DND-41 (cell line): ENCODE measurements around the gene BFSP2.

Experiments used
- ATAC-seq: fragments of 200-7000 bp; cut with Tn5 transposase; 3 replicates; pipeline ENCODE4 v1.9.1; 2021; ENCODE audit warnings: low read depth; ENCODE audit not compliant: insufficient read depth
- DNase-seq: peaks from one replicate; pipeline ENCODE4 v3.0.0-alpha.2; 2020
- H2AFZ ChIP-seq: 2 replicates; pipeline ENCODE4 v1.6.0; 2012; ENCODE audit warnings: low read depth, low read length
- H3K27ac ChIP-seq: 2 replicates; pipeline ENCODE4 v1.5.1; 2012; ENCODE audit warnings: low read length, inconsistent platforms
- H3K27me3 ChIP-seq: fragments of 200-600 bp; sonication (generic); 2 replicates; pipeline ENCODE4 v1.6.0; 2012; ENCODE audit warnings: low read length, mild to moderate bottlenecking, inconsistent platforms; ENCODE audit not compliant: insufficient read depth, poor library complexity
- H3K36me3 ChIP-seq: 2 replicates; pipeline ENCODE4 v1.5.1; 2012; ENCODE audit warnings: low read length, inconsistent platforms; ENCODE audit not compliant: insufficient read depth
- H3K4me1 ChIP-seq: 2 replicates; pipeline ENCODE4 v1.5.1; 2012; ENCODE audit warnings: mild to moderate bottlenecking, low read length; ENCODE audit not compliant: insufficient read depth
- H3K4me2 ChIP-seq: 2 replicates; pipeline ENCODE4 v1.6.0; 2012; ENCODE audit warnings: mild to moderate bottlenecking, moderate library complexity, low read length, inconsistent platforms; ENCODE audit not compliant: insufficient read depth
- H3K4me3 ChIP-seq, 2 experiments: fragments of 200-600 bp in 1 of 2; shearing (Covaris generic) in 1 of 2; 2 replicates each; pipeline ENCODE4 v1.5.1; 2012 to 2016; ENCODE audit warnings: inconsistent platforms in 2 of 2, low read length in 2 of 2, mild to moderate bottlenecking in 2 of 2, low read depth in 1 of 2, moderate library complexity in 1 of 2
- H3K79me2 ChIP-seq: 2 replicates; pipeline ENCODE4 v1.6.0; 2012; ENCODE audit warnings: low read length, inconsistent platforms; ENCODE audit not compliant: insufficient read depth
- H3K9ac ChIP-seq: 2 replicates; pipeline ENCODE4 v1.6.0; 2012; ENCODE audit warnings: low read depth, mild to moderate bottlenecking, inconsistent platforms, low read length, moderate library complexity
- H3K9me3 ChIP-seq: 2 replicates; pipeline ENCODE4 v1.5.1; 2012; ENCODE audit warnings: low read length, moderate library complexity, mild to moderate bottlenecking, inconsistent platforms; ENCODE audit not compliant: insufficient read depth, severe bottlenecking
- H4K20me1 ChIP-seq: 2 replicates; pipeline ENCODE4 v1.6.0; 2012; ENCODE audit warnings: low read length; ENCODE audit not compliant: insufficient read depth
- CTCF ChIP-seq: IDR thresholded peaks from 2 replicates; pipeline ENCODE4 v1.5.1; 2012; ENCODE audit warnings: borderline replicate concordance, low read length, moderate library complexity, mild to moderate bottlenecking; ENCODE audit not compliant: poor library complexity, severe bottlenecking; ENCODE audit errors: extremely low read depth
- EZH2 ChIP-seq: IDR thresholded peaks from 3 replicates; pipeline ENCODE4 v1.6.1; 2012; ENCODE audit warnings: borderline replicate concordance, low read depth, mild to moderate bottlenecking, moderate library complexity, low read length, inconsistent platforms; ENCODE audit not compliant: severe bottlenecking

The BFSP2 gene

GRCh38 chr3:133447750-133448477 is 48.1 kb downstream of the BFSP2 start:
- Histone ChIP-seq H3K9ac (no peak overlapping the region), H2AFZ (no peak overlapping the region), H3K27me3 (peaks cover 5% of the 10 kb centered on the region), H3K4me1 (no peaks in the 10 kb centered on the region), H3K36me3 (no peaks in the 10 kb centered on the region), H4K20me1 (no peaks in the 10 kb centered on the region), H3K4me3 (no peak overlapping the region), H3K9me3 (no peaks in the 10 kb centered on the region), H3K27ac (no peak overlapping the region), H3K79me2 (no peaks in the 10 kb centered on the region), H3K4me2 (no peak overlapping the region)
- no peak for DNase-seq
- TF ChIP-seq CTCF (no peak), EZH2 (no peak)
- no peak for ATAC-seq

GRCh38 chr3:133448478-133449122 is 48.7 kb downstream of the BFSP2 start:
- Histone ChIP-seq H3K9me3 (no peaks in the 10 kb centered on the region), H3K27me3 (peaks cover 8% of the 10 kb centered on the region), H3K9ac (no peak overlapping the region), H3K4me3 (no peak overlapping the region), H3K27ac (no peak overlapping the region), H2AFZ (no peak overlapping the region), H3K4me2 (no peak overlapping the region), H4K20me1 (no peaks in the 10 kb centered on the region), H3K4me1 (no peaks in the 10 kb centered on the region), H3K79me2 (no peaks in the 10 kb centered on the region), H3K36me3 (no peaks in the 10 kb centered on the region)
- no peak for TF ChIP-seq EZH2
- no peak for TF ChIP-seq CTCF
- no peak for DNase-seq
- no peak for ATAC-seq

DNA sequence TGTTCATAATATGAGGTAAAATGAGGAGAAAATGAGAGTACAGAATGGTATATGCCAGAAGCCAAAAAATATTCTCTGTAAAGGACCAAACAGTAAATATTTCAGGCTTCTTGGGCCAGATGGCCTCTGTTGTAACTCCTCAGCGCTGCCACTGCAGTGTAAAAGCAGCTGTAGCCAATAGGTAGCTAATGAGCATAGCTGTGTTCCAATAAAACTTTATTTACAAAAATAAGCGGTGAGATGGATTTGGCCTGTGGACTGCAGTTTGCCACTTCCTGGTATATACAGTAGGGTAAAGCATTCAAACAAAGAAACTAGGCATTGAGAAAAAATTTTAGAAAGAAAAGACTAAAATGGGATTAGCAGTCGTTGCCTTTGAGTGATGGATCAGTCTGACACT is 51.5 kb downstream of the BFSP2 start:
- Histone ChIP-seq H3K4me1 (no peaks in the 10 kb centered on the region), H3K9me3 (no peaks in the 10 kb centered on the region), H3K9ac (no peak overlapping the region), H2AFZ (no peak overlapping the region), H3K79me2 (no peaks in the 10 kb centered on the region), H3K4me3 (no peak overlapping the region), H4K20me1 (no peaks in the 10 kb centered on the region), H3K4me2 (no peak overlapping the region), H3K27ac (no peak overlapping the region), H3K27me3 (peaks cover 8% of the 10 kb centered on the region), H3K36me3 (no peaks in the 10 kb centered on the region)
- no peak for TF ChIP-seq CTCF
- TF ChIP-seq EZH2 = no peak
- DNase-seq = no peak
- ATAC-seq = no peak
